Memory B cell (primary cell): ENCODE measurements around the gene C3orf18.

Source experiments
- ATAC-seq: fragments of 150-1000 bp; cut with Tn5 transposase; 2 replicates; pipeline ENCODE4 v1.10.0; 2021; ENCODE audit warnings: low read depth, mild to moderate bottlenecking, moderate library complexity
- DNase-seq, 2 donors: peaks; one replicate each; pipeline ENCODE4 v3.0.0; 2022; ENCODE audit warnings: low spot score in 2 of 2
- H3K27ac Mint-ChIP-seq: one replicate; pipeline ENCODE4 v1.8.0; 2022; ENCODE audit warnings: mild to moderate bottlenecking, moderate library complexity, mixed read lengths
- H3K27me3 Mint-ChIP-seq: one replicate; pipeline ENCODE4 v1.8.0; 2022; ENCODE audit warnings: mixed read lengths
- H3K36me3 Mint-ChIP-seq: one replicate; pipeline ENCODE4 v1.8.0; 2022; ENCODE audit warnings: mild to moderate bottlenecking, mixed read lengths
- H3K4me1 Mint-ChIP-seq: one replicate; pipeline ENCODE4 v1.8.0; 2022; ENCODE audit warnings: mixed read lengths
- H3K4me3 Mint-ChIP-seq: one replicate; pipeline ENCODE4 v1.8.0; 2022; ENCODE audit warnings: mild to moderate bottlenecking, moderate library complexity, mixed read lengths
- H3K9me3 Mint-ChIP-seq: one replicate; pipeline ENCODE4 v1.8.0; 2022; ENCODE audit warnings: mixed read lengths

Gene C3orf18

DNA sequence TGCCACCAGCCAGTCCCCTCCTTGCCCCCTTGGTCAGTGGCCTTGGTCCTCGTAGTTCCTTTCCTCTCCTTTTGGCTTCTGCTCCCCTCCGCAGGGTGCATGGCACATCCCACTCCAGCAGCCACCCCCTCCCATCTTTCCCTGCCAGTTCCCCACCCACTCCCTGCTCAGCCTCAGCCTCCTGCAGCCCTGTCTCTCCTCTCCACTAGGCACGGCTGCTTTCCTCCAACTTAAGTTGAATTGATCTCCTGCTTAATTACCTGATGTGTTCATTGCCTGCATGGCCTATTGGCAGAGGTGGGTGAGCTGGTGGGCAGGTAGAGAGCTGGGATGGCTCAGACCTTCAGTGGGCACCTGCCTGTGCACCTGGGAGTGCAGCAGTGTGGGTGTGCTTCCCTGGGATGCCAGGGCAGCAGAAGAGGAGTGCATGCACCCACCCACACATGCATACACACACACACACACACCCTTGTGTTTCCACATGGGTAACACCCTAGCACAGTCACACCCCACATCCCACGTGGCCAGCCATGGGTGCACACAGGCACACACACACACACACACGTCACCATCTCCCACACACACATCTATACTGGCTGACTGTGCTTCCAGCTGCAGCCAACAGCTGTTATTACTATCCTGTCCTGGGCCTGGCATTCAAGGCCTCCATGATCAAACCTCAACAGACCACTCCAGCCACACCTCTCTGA is 30.9 kb downstream of the C3orf18 start:
- H3K9me3 Mint-ChIP-seq = no peaks in the 10 kb centered on the region
- H3K4me1 Mint-ChIP-seq = peaks cover 2% of the 10 kb centered on the region
- H3K4me3 Mint-ChIP-seq = no peak overlapping the region
- no peak overlapping the region for H3K27ac Mint-ChIP-seq
- ATAC-seq = no peak
- no peaks in the 10 kb centered on the region for H3K36me3 Mint-ChIP-seq
- DNase-seq = no peak
- peaks cover 41% of the 10 kb centered on the region for H3K27me3 Mint-ChIP-seq

DNA sequence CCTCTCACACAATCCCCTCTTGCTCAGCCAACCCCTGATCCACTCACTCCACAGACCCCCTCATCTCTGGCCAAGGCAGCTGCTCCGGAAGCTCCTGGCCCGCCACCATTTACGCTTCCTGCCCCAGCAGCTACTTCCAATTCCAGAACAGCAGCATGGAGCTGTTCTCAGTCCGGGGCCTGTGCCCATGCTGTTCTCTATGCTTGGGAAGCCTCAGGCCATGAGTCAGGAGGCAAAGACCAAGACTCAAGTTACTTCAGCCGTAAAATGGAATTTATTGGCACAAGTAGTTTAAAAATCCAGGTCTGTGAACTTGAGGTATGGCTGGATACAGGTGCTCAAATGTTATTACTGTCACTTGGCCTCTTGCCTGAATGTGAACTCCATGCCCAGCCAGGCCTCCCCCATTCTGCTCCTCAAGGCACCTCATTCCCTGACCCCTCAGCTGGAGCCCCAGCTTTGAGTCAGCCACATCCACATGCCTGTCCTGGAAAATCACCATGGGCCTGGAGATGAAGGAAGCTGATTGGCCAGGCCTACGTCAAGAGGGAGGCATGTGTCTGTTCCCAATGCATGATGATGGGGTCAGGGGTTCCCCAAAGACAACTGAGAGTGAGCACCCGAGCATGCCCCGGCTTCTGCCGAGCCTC is 32.7 kb downstream of the C3orf18 start:
- Mint-ChIP-seq H3K27ac (no peak overlapping the region), H3K4me3 (no peak overlapping the region), H3K36me3 (no peaks in the 10 kb centered on the region), H3K9me3 (no peaks in the 10 kb centered on the region), H3K4me1 (peaks cover 2% of the 10 kb centered on the region), H3K27me3 (peaks cover 36% of the 10 kb centered on the region)
- DNase-seq (no peak), ATAC-seq (no peak)

DNA sequence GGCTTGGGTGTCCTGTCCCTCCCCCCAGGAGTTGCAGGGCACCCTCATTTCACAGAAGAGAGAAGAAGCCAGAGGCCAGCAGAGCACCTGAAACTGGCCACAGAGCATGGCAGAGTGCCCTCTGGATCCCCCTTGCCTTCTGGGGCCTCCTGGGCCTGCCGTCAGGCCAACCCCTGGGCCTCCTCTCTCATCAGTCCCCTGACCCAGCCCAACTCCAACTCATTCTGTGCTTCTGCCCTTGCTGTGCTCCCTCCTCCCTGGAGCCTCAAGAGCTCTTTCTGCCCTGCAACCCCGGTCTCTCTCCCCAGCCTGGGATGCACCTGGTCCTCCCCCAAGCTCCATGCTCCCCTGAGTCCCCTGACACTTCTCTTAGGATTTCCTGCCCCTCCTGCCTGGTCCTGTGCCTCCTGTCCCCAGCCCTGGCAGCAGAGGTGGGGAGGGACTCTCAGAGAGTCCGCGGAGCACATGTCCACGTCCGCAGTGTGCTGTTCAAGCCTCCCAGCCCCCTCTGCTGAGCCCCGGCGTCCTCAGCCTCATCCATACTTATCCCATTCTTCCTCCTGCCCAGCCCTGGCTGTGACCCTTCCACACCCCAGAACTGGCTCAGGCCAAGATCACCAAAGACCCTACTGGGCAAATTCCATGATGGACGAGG is 33.6 kb downstream of the C3orf18 start:
- Mint-ChIP-seq H3K4me1 (peaks cover 2% of the 10 kb centered on the region), H3K27me3 (peaks cover 37% of the 10 kb centered on the region), H3K36me3 (no peaks in the 10 kb centered on the region), H3K4me3 (no peak overlapping the region), H3K27ac (no peak overlapping the region), H3K9me3 (no peaks in the 10 kb centered on the region)
- DNase-seq = no peak
- no peak for ATAC-seq

DNA sequence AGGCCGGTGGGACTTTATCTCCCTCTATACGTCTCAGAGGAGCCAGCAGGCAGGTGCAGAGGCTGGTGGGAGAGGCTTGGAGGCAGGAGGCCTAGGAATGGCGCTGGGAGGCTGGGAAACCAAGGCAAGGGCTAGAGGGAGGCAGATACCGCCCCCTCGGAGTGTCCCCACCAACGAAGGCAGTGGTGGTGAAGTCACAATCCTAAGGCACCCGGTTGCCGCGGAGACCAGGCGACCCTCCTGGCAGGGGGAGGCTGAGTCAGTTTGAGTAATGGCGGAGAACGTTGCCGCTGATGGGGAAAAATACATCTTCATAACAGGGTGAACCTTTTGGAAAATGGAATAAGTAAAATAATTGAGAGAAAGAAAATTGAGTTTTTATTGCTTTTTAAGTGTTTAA is 34.2 kb downstream of the C3orf18 start:
- Mint-ChIP-seq H3K27me3 (peaks cover 38% of the 10 kb centered on the region), H3K36me3 (no peaks in the 10 kb centered on the region), H3K4me3 (no peak overlapping the region), H3K27ac (no peak overlapping the region), H3K4me1 (peaks cover 2% of the 10 kb centered on the region), H3K9me3 (no peaks in the 10 kb centered on the region)
- no peak for DNase-seq
- ATAC-seq = no peak

DNA sequence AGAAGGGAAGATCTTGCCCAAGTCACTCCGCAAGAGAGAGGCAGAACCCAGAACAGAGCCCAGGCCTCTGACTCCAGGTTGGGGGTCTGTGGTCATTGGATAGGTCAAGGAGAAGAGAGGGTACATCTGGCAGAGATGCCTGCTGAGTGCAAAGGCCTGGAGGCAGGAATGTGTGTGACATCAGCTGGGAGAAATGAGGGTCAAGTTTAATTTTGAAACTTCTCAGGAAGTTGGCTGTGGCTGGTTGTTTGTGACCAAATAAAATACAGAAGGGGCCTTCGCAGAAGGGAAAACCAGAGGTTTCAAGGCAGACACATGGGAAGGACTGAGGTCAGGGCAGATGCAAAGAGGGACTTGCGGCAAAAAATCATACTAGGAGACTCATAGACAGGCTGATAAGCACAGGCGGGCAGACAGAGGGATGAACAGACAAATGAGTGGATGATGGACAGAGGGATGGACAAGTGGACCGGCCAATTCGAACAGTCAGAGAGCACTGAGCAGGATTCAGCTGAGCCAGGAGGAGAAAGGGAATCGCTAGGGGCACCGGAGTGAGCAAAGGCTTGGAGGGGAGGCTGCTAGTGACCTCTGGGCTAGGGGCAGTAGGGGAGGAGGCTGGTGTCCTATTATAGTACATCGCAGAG is 35.4 kb downstream of the C3orf18 start:
- Mint-ChIP-seq H3K27ac (no peak overlapping the region), H3K9me3 (no peaks in the 10 kb centered on the region), H3K27me3 (peaks cover 33% of the 10 kb centered on the region), H3K4me1 (peaks cover 2% of the 10 kb centered on the region), H3K36me3 (no peaks in the 10 kb centered on the region), H3K4me3 (no peak overlapping the region)
- DNase-seq (no peak), ATAC-seq (no peak)

DNA sequence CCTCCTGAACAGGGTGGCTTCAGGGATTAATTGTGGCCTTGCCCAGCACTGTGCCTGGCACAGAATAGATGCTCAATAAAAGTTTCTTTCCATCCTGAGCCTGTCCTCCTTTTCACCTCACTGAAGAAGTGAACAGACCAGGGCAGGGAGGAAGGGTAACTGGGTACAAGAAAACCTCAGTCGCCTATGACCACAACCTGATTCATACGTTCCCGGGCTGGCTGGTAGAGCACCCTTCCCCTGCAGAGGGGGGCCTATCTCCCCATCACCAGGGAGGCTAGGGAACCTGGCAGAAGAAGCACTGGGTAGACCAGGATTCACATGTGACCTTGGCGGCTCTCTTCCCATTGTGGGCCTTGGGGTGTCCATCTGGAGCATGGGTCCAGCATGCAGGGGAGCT is 36.3 kb downstream of the C3orf18 start:
- H3K4me1 Mint-ChIP-seq = no peaks in the 10 kb centered on the region
- H3K9me3 Mint-ChIP-seq = no peaks in the 10 kb centered on the region
- H3K36me3 Mint-ChIP-seq = no peaks in the 10 kb centered on the region
- H3K27ac Mint-ChIP-seq = no peak overlapping the region
- DNase-seq (no peak), ATAC-seq (no peak)
- H3K4me3 Mint-ChIP-seq = no peak overlapping the region
- H3K27me3 Mint-ChIP-seq = peaks cover 25% of the 10 kb centered on the region

DNA sequence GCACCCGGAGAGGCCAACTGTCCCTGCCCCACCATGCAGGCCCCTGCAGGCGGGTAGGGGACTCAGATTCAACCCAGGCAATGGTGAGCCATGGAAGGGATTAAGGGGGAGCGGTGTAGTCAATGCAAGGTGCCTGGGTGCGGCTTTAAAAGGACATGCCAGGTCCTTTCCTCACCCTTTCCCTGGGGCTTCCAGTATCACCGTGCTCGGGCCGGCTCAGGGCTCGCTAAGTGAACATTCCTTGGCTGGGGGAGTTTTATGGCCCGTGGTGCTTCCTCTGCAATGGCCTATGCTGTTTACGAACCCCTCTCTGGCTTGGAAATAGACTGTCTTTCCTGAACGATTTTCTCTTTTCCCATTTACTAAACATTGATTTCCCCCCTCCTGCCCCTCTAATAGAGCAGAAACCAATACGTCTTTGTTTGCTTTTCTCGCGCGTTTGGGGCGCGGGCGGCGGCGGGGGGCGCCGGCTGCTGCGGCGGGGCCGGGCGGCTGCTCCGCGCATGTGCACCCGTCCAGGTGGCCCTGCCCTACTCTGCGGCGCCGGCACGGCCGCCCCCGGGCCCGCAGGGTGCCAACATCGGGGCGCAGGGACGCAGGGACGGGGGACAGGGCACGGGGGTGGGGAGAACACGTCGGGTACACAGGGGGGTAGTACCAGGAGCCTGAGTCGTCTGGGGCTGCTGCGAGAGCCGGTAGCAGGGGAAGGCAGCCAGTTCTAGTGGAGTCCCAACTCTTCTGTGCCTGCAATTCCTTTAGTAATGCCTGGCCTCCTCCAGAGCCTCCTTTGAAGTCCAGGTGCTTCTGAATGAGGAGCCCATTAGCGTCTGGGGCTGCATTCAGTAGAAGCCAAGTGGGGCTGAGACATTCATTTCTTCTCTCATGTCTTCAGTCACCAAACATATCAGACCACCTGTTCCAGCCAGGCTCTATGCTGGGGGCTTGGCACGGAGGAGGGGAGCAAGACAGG is 37.3 kb downstream of the C3orf18 start:
- no peaks in the 10 kb centered on the region for H3K4me1 Mint-ChIP-seq
- H3K27me3 Mint-ChIP-seq = peaks cover 23% of the 10 kb centered on the region
- no peak overlapping the region for H3K27ac Mint-ChIP-seq
- DNase-seq (no peak), ATAC-seq (no peak)
- H3K9me3 Mint-ChIP-seq = no peaks in the 10 kb centered on the region
- no peak overlapping the region for H3K4me3 Mint-ChIP-seq
- H3K36me3 Mint-ChIP-seq = no peaks in the 10 kb centered on the region

DNA sequence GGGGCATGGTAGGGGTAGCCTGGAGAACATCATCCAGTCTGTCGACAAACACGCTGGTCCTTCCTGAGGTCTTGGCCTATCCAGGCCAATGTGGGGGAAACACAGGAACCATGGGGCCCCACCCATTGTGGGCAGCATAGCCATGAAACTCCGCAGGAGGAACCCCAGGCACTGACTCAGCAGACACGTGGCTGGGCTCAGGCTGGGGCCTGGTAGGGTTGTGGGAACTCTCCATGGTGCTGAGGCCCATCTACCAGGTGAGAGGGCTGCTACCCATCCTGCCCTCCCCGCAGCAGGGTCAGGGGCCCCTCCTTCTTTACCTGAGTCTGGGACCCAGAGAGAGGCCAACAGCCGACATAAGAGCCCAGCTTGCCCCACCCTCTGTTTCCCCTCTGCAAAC is 41.6 kb downstream of the C3orf18 start:
- Mint-ChIP-seq H3K4me1 (no peaks in the 10 kb centered on the region), H3K9me3 (no peaks in the 10 kb centered on the region), H3K27me3 (peaks cover 16% of the 10 kb centered on the region), H3K4me3 (no peak overlapping the region), H3K27ac (no peak overlapping the region), H3K36me3 (no peaks in the 10 kb centered on the region)
- ATAC-seq = peak; percentile 64
- DNase-seq = no peak

DNA sequence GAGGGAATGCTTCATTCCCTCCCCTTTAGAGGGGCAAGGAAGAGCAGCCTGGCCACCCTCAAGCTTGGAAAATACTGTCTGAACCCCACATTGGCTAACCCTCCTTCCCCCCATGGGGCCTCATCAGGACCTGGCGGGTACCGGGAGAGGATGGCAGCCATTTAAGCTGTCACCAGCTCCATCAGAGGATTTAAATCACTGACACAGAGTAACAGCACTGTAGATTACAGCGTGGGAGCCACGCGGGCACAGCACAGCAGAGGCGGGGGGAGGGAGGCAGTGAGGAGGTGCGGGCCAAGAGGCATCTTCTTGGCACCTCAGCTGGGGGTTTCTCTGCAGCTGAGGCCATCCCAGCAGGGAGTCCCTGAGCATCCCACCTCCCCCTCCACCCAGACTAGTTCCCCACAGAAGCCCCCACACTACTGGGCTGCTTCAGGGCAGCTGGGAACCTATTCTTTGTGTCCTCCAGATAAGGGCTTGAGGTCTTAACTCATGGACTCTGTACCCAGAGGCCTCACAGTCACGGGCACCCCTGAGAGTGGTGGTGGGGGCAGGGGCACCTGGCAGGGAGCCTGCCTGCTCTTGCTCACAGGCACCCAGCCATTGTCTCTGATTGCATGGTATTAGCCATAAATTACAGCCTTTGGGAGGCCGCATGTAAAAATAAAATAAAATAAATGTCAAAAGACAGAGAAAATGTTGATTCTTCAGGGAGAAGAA is 42.2 kb downstream of the C3orf18 start:
- peaks cover 18% of the 10 kb centered on the region for H3K27me3 Mint-ChIP-seq
- no peaks in the 10 kb centered on the region for H3K9me3 Mint-ChIP-seq
- no peak for DNase-seq
- no peak for ATAC-seq
- no peaks in the 10 kb centered on the region for H3K4me1 Mint-ChIP-seq
- no peak overlapping the region for H3K27ac Mint-ChIP-seq
- H3K4me3 Mint-ChIP-seq = no peak overlapping the region
- H3K36me3 Mint-ChIP-seq = no peaks in the 10 kb centered on the region

DNA sequence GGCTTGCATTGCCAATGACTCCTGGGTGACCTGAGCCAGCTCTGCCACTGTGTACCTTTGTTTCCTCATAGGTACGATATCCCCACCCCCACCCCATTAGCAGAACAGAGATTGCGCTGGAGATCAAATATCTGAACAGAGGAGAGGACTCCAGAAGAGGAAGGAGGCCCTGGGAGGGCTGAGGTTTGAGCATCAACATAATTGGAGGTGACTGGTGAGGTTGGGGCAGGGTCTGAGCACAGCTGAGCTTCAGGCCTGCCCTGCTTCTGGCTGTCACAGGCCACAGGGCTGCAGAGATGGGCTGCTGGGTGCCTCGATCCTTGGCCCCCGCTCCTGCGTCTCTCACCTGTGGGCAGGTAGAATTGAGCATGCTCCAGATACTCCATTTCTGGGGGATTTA is 42.8 kb downstream of the C3orf18 start:
- H3K4me1 Mint-ChIP-seq = no peaks in the 10 kb centered on the region
- H3K36me3 Mint-ChIP-seq = no peaks in the 10 kb centered on the region
- H3K4me3 Mint-ChIP-seq = no peak overlapping the region
- no peaks in the 10 kb centered on the region for H3K9me3 Mint-ChIP-seq
- peaks cover 17% of the 10 kb centered on the region for H3K27me3 Mint-ChIP-seq
- ATAC-seq = no peak
- DNase-seq = no peak
- H3K27ac Mint-ChIP-seq = no peak overlapping the region

DNA sequence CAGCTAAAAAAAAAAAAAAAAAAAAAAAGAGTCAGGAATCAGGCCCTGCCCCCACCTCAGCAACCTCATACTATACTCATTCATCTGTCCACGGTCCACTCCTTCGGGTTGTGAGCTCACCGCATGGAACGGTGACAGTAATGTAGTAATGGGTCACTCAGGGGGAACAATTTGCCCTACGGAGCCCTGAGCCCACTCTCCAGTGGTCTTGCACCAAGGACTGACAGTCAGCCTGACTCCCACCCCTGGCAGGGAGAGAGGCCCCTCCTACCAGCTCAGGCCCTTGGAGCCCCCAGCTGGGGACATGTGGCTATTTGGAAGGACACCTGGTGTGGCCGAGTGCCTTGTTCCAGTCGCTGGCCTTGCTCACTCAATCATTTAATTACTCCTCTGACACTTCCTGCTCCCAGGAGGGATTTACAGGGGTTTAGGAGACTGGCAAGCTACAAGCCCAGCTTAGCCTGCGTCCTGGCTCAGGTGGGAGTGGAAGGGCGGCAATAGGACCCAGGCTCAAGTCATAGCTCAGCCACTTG is 44.2 kb downstream of the C3orf18 start:
- Mint-ChIP-seq H3K36me3 (no peaks in the 10 kb centered on the region), H3K27ac (no peak overlapping the region), H3K4me1 (peaks cover 8% of the 10 kb centered on the region), H3K27me3 (peaks cover 13% of the 10 kb centered on the region), H3K4me3 (no peak overlapping the region), H3K9me3 (no peaks in the 10 kb centered on the region)
- ATAC-seq = no peak
- no peak for DNase-seq

DNA sequence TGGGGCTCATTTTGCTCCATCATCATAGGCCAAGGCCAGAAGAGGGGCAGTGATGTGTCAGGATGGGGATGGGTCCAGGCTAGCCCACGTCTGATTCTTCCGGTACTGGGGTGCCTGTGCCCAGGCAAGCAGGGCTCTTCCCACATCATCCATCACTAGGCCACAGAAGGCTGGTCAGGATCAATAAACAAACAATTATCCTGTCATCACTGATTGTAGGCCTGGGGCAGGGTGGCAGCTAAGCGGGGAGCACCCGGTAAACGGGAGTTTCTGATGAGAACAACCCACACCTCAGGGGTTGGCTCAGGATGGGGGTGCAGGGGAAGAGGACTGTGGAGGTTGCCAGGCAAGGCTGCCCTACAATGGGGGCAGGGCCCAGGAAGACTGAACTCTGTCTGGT is 46.0 kb downstream of the C3orf18 start:
- no peaks in the 10 kb centered on the region for H3K36me3 Mint-ChIP-seq
- H3K27ac Mint-ChIP-seq = no peak overlapping the region
- H3K9me3 Mint-ChIP-seq = no peaks in the 10 kb centered on the region
- ATAC-seq = no peak
- no peak for DNase-seq
- H3K4me3 Mint-ChIP-seq = no peak overlapping the region
- H3K27me3 Mint-ChIP-seq = peaks cover 13% of the 10 kb centered on the region
- H3K4me1 Mint-ChIP-seq = peaks cover 8% of the 10 kb centered on the region

DNA sequence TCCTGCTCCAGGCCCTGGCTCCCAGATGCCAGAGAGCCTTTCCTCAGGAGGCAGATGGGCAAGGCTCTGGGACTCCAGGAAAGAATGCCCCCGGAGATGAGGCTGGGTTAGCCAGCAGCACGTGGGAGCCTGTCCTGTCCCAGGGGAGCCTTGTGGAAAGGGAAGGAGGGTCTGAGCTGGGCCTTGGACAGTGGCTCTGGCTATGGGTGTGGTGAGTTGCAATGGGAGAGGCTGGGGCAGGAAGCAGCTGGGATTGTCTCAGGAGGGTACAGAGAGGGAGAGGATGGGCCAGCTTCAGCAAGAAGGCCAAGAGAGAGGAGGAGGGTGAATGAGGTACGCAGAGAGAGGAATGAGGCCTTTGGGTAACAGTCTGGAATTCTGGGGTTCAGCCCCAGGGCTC is 46.7 kb downstream of the C3orf18 start:
- ATAC-seq (no peak), DNase-seq (no peak)
- no peaks in the 10 kb centered on the region for H3K36me3 Mint-ChIP-seq
- no peak overlapping the region for H3K4me3 Mint-ChIP-seq
- H3K4me1 Mint-ChIP-seq = peaks cover 15% of the 10 kb centered on the region
- no peak overlapping the region for H3K27ac Mint-ChIP-seq
- no peaks in the 10 kb centered on the region for H3K9me3 Mint-ChIP-seq
- H3K27me3 Mint-ChIP-seq = peaks cover 11% of the 10 kb centered on the region
